IPS-11a (cell line): ENCODE measurements around the gene AP1S1.

Experiments used
- H3K4me3 ChIP-seq: one replicate; pipeline ENCODE4 v1.5.1; 2013; ENCODE audit warnings: low read depth, low read length, control low read depth

Gene AP1S1

GRCh38 chr7:101156277-101156676, 2.0 kb downstream of the AP1S1 start:
- no peak overlapping the region for H3K4me3 ChIP-seq

- H3K4me3 ChIP-seq: no peak overlapping the region
These were observed 2.8 kb downstream of the AP1S1 start for GRCh38 chr7:101156866-101157589.

GRCh38 chr7:101159696-101160674, 5.7 kb downstream of the AP1S1 start:
- no peak overlapping the region for H3K4me3 ChIP-seq

- H3K4me3 ChIP-seq: no peak overlapping the region
These were observed 6.6 kb downstream of the AP1S1 start for GRCh38 chr7:101160910-101161309.

- H3K4me3 ChIP-seq: no peak overlapping the region
These were observed 7.6 kb downstream of the AP1S1 start for GRCh38 chr7:101161692-101162471.

- H3K4me3 ChIP-seq: peak overlapping the region; percentile 43
These were observed 8.4 kb downstream of the AP1S1 start for GRCh38 chr7:101162551-101163278.

GRCh38 chr7:101163279-101164070, 9.2 kb downstream of the AP1S1 start:
- H3K4me3 ChIP-seq: peak overlapping the region; percentile 67

- peak overlapping the region; percentile 67 for H3K4me3 ChIP-seq
These were observed 10.0 kb downstream of the AP1S1 start for GRCh38 chr7:101164071-101164840.

- peak within 1 kb of the TSS; percentile 67 for H3K4me3 ChIP-seq
These were observed 11.0 kb downstream of the AP1S1 start, which contains the start of gene VGF for GRCh38 chr7:101165075-101165957. VGF (minus strand) TSS chr7:101165569; CDS start chr7:101164843, 726 bp downstream.

GRCh38 chr7:101165958-101166647, 11.8 kb downstream of the AP1S1 start:
- H3K4me3 ChIP-seq: peak overlapping the region; percentile 37

GRCh38 chr7:101166648-101166908, 12.3 kb downstream of the AP1S1 start:
- peak overlapping the region; percentile 45 for H3K4me3 ChIP-seq

- H3K4me3 ChIP-seq: peak overlapping the region; percentile 45
These were observed 12.8 kb downstream of the AP1S1 start for GRCh38 chr7:101166909-101167644.

GRCh38 chr7:101167645-101168411, 13.6 kb downstream of the AP1S1 start:
- no peak overlapping the region for H3K4me3 ChIP-seq

GRCh38 chr7:101168412-101169049, 14.3 kb downstream of the AP1S1 start:
- H3K4me3 ChIP-seq: no peak overlapping the region

- peak overlapping the region; percentile 24 for H3K4me3 ChIP-seq
These were observed 15.0 kb downstream of the AP1S1 start for GRCh38 chr7:101169110-101169837.
